ENCODE data around the gene ANKRD55. TPM values are rescaled to one million over a fixed set of nuclear protein-coding genes. Genes with fewer than 3 reads are reported as not detected.

Gene ANKRD55
- total and polyA plus RNA-seq, 2 donors (not counting 3 experiments of a cell fraction or from before 2014, with no cell fraction given) = 1.4 to 2.1 TPM

GRCh38 chr5:56161927-56162326, 71.2 kb downstream of the ANKRD55 start:
- no peak overlapping the region for H3K4me3 ChIP-seq (replicated peaks in 1 of 3; ENCODE audit: insufficient read depth in 1 of 3, low read depth in 1 of 3, low read length in 3 of 3)
- H3K9ac ChIP-seq (replicated peaks; ENCODE audit: extremely low read depth, insufficient read depth, low read length) = no peak overlapping the region
- DNase-seq (ENCODE audit: low read depth, low spot score) (no peak), FAIRE-seq (no peak)
- H3K79me2 ChIP-seq (ENCODE audit: control insufficient read depth, insufficient read depth, low read length) = no peaks in the 10 kb centered on the region
- no peak for TF ChIP-seq FOS (IDR thresholded peaks at IDR 0.05; ENCODE audit: borderline replicate concordance, insufficient read depth, low read length)
- TF ChIP-seq EZH2 (IDR thresholded peaks at IDR 0.05; ENCODE audit: borderline replicate concordance, low read depth, low read length, severe bottlenecking) = no peak
- no peak for TF ChIP-seq POLR2A (IDR thresholded peaks at IDR 0.05; ENCODE audit: low read depth, low read length)
- TF ChIP-seq POLR2AphosphoS5 (IDR thresholded peaks at IDR 0.05; ENCODE audit: insufficient read depth, low read depth, low read length) = no peak
- no peaks in the 10 kb centered on the region for H3K9me3 ChIP-seq (replicated peaks; ENCODE audit: control insufficient read depth, insufficient read depth, low read length)
- POLR2A ChIA-PET = no interaction called here
- no peak overlapping the region for H3K27ac ChIP-seq (ENCODE audit: insufficient read depth, low read depth, low read length)
- intact Hi-C loops (cut with micrococcal nuclease) (no loop called here), dilution Hi-C loops (cut with MboI; ENCODE audit: extremely low pct_ligation_motif_present, low sequenced_read_pairs) (no loop called here)
- H3K27me3 ChIP-seq (ENCODE audit: control insufficient read depth in 2 of 2, insufficient read depth in 2 of 2, low read length in 2 of 2) = no peaks in the 10 kb centered on the region
- CTCF ChIA-PET = interaction anchor here (2.4 kb wide), 1 partner anchor 14 kb away, joined by 7 read pairs; no protein-coding TSS in a partner anchor
- H3K4me1 ChIP-seq (ENCODE audit: control insufficient read depth, extremely low read depth, insufficient read depth, low read length) = peaks cover 13% of the 10 kb centered on the region
- H2AFZ ChIP-seq (ENCODE audit: low read depth, low read length) = no peak overlapping the region
- no peaks in the 10 kb centered on the region for H3K36me3 ChIP-seq (ENCODE audit: control insufficient read depth in 2 of 2, extremely low read depth in 1 of 2, insufficient read depth in 2 of 2, low read length in 2 of 2)
- no TSS peak for BruUV-seq (replicated peaks)
- no peaks in the 10 kb centered on the region for H4K20me1 ChIP-seq (replicated peaks; ENCODE audit: control insufficient read depth, extremely low read depth, insufficient read depth, low read length)
- H3K9me1 ChIP-seq (replicated peaks; ENCODE audit: control insufficient read depth, extremely low read depth, insufficient read depth, low read length) = no peaks in the 10 kb centered on the region
- no peak overlapping the region for H3K4me2 ChIP-seq (ENCODE audit: insufficient read depth, low read length)

- Histone ChIP-seq H3K27ac (ENCODE audit: insufficient read depth, low read depth, low read length) (no peak overlapping the region), H3K9me1 (replicated peaks; ENCODE audit: control insufficient read depth, extremely low read depth, insufficient read depth, low read length) (no peaks in the 10 kb centered on the region), H4K20me1 (replicated peaks; ENCODE audit: control insufficient read depth, extremely low read depth, insufficient read depth, low read length) (no peaks in the 10 kb centered on the region), H3K4me2 (ENCODE audit: insufficient read depth, low read length) (no peak overlapping the region), H3K79me2 (ENCODE audit: control insufficient read depth, insufficient read depth, low read length) (no peaks in the 10 kb centered on the region), H2AFZ (ENCODE audit: low read depth, low read length) (no peak overlapping the region), H3K9ac (replicated peaks; ENCODE audit: extremely low read depth, insufficient read depth, low read length) (no peak overlapping the region), H3K27me3 (ENCODE audit: control insufficient read depth in 2 of 2, insufficient read depth in 2 of 2, low read length in 2 of 2) (no peaks in the 10 kb centered on the region), H3K4me1 (ENCODE audit: control insufficient read depth, extremely low read depth, insufficient read depth, low read length) (peaks cover 9% of the 10 kb centered on the region), H3K36me3 (ENCODE audit: control insufficient read depth in 2 of 2, extremely low read depth in 1 of 2, insufficient read depth in 2 of 2, low read length in 2 of 2) (no peaks in the 10 kb centered on the region), H3K4me3 (replicated peaks in 1 of 3; ENCODE audit: insufficient read depth in 1 of 3, low read depth in 1 of 3, low read length in 3 of 3) (no peak overlapping the region), H3K9me3 (replicated peaks; ENCODE audit: control insufficient read depth, insufficient read depth, low read length) (no peaks in the 10 kb centered on the region)
- DNase-seq (ENCODE audit: low read depth, low spot score) = no peak
- POLR2A ChIA-PET = no interaction called here
- TF ChIP-seq GATA2 (IDR thresholded peaks at IDR 0.05; ENCODE audit: insufficient read depth, insufficient read length, low read depth, low read length) (no peak), FOS (IDR thresholded peaks at IDR 0.05; ENCODE audit: borderline replicate concordance, insufficient read depth, low read length) (no peak), POLR2A (IDR thresholded peaks at IDR 0.05; ENCODE audit: low read depth, low read length) (no peak), CTCF (IDR thresholded peaks at IDR 0.05; ENCODE audit: extremely low read depth in 1 of 2, insufficient read depth in 1 of 2, low read depth in 1 of 2, low read length in 2 of 2) (no peak), POLR2AphosphoS5 (IDR thresholded peaks at IDR 0.05; ENCODE audit: insufficient read depth, low read depth, low read length) (no peak), MYC (IDR thresholded peaks at IDR 0.05; ENCODE audit: low read depth, low read length) (no peak), EZH2 (IDR thresholded peaks at IDR 0.05; ENCODE audit: borderline replicate concordance, low read depth, low read length, severe bottlenecking) (no peak), JUN (IDR thresholded peaks at IDR 0.05; ENCODE audit: borderline replicate concordance, insufficient read depth, insufficient read length, low read depth) (no peak), MAX (IDR thresholded peaks at IDR 0.05; ENCODE audit: insufficient read depth, insufficient read length) (no peak)
- intact Hi-C loops (cut with micrococcal nuclease) = no loop called here
- no TSS peak for BruUV-seq (replicated peaks)
- CTCF ChIA-PET = interaction anchor here (0.7 to 2.4 kb wide), 2 partner anchors 14 to 20 kb away, joined by 4 to 7 read pairs; no protein-coding TSS in a partner anchor
- no peak for FAIRE-seq
- dilution Hi-C loops (cut with MboI; ENCODE audit: extremely low pct_ligation_motif_present, low sequenced_read_pairs) = no loop called here
Observed at GRCh38 chr5:56161439-56161823, 71.7 kb downstream of the ANKRD55 start.

Measured in endothelial cell of umbilical vein (primary cell).